Measurements from ENCODE around the gene DLG4.

DLG4 gene

GRCh38 chr17:7173687-7174602 is 45.7 kb downstream of the DLG4 start:
- no peak for TF ChIP-seq EGR1 (IDR thresholded peaks at IDR 0.05)
- TF ChIP-seq CEBPB (IDR thresholded peaks at IDR 0.05): no peak
- no peak for TF ChIP-seq MAX (IDR thresholded peaks at IDR 0.05)
- TF ChIP-seq TCF12 (IDR thresholded peaks at IDR 0.05; ENCODE audit: low read depth): no peak
- no peak for TF ChIP-seq ZBTB7A (IDR thresholded peaks at IDR 0.05; ENCODE audit: low read depth)
- no peak for TF ChIP-seq NFIC (IDR thresholded peaks at IDR 0.05)
- TF ChIP-seq EP300 (IDR thresholded peaks at IDR 0.05; ENCODE audit: borderline replicate concordance): no peak
- no peak for TF ChIP-seq YY1 (IDR thresholded peaks at IDR 0.05; ENCODE audit: low read depth)
- TF ChIP-seq FOXM1 (IDR thresholded peaks at IDR 0.05; ENCODE audit: borderline replicate concordance, low read depth): no peak
- no peak for TF ChIP-seq REST (IDR thresholded peaks at IDR 0.05; ENCODE audit: low read depth)
- no peak for TF ChIP-seq TAF1 (IDR thresholded peaks at IDR 0.05; ENCODE audit: low read depth)
- TF ChIP-seq TEAD4 (IDR thresholded peaks at IDR 0.05): no peak
- no peak for TF ChIP-seq RAD21 (IDR thresholded peaks at IDR 0.05; ENCODE audit: low read depth)
- TF ChIP-seq, protein P1, sequence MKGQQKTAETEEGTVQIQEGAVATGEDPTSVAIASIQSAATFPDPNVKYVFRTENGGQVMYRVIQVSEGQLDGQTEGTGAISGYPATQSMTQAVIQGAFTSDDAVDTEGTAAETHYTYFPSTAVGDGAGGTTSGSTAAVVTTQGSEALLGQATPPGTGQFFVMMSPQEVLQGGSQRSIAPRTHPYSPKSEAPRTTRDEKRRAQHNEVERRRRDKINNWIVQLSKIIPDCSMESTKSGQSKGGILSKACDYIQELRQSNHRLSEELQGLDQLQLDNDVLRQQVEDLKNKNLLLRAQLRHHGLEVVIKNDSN (IDR thresholded peaks at IDR 0.05): no peak
- no peak for TF ChIP-seq CREB1 (IDR thresholded peaks at IDR 0.05; ENCODE audit: low read depth)

- TF ChIP-seq CREB1 (IDR thresholded peaks at IDR 0.05; ENCODE audit: low read depth): no peak
Observed at GRCh38 chr17:7167832-7168231, 51.8 kb downstream of the DLG4 start.

GRCh38 chr17:7166873-7167272 is 52.8 kb downstream of the DLG4 start:
- no peak for TF ChIP-seq REST (IDR thresholded peaks at IDR 0.05; ENCODE audit: low read depth)
- no peak for TF ChIP-seq TCF12 (IDR thresholded peaks at IDR 0.05; ENCODE audit: low read depth)
- no peak for TF ChIP-seq EGR1 (IDR thresholded peaks at IDR 0.05)
- TF ChIP-seq ZBTB7A (IDR thresholded peaks at IDR 0.05; ENCODE audit: low read depth): no peak

- TF ChIP-seq YY1 (IDR thresholded peaks at IDR 0.05; ENCODE audit: low read depth) (no peak), EP300 (IDR thresholded peaks at IDR 0.05; ENCODE audit: borderline replicate concordance) (no peak), FOXM1 (IDR thresholded peaks at IDR 0.05; ENCODE audit: borderline replicate concordance, low read depth) (no peak), ZBTB7A (IDR thresholded peaks at IDR 0.05; ENCODE audit: low read depth) (no peak), TAF1 (IDR thresholded peaks at IDR 0.05; ENCODE audit: low read depth) (no peak), CREB1 (IDR thresholded peaks at IDR 0.05; ENCODE audit: low read depth) (no peak)
- TF ChIP-seq, protein P1 (IDR thresholded peaks at IDR 0.05): no peak
Observed at GRCh38 chr17:7156342-7156940, 63.2 kb downstream of the DLG4 start.

- TF ChIP-seq TEAD4 (IDR thresholded peaks at IDR 0.05): no peak
- no peak for TF ChIP-seq YY1 (IDR thresholded peaks at IDR 0.05; ENCODE audit: low read depth)
- TF ChIP-seq, protein P1 (IDR thresholded peaks at IDR 0.05): no peak
- no peak for TF ChIP-seq EP300 (IDR thresholded peaks at IDR 0.05; ENCODE audit: borderline replicate concordance)
- no peak for TF ChIP-seq MAX (IDR thresholded peaks at IDR 0.05)
- TF ChIP-seq CEBPB (IDR thresholded peaks at IDR 0.05): no peak
- no peak for TF ChIP-seq RAD21 (IDR thresholded peaks at IDR 0.05; ENCODE audit: low read depth)
- TF ChIP-seq NFIC (IDR thresholded peaks at IDR 0.05): no peak
- TF ChIP-seq TCF12 (IDR thresholded peaks at IDR 0.05; ENCODE audit: low read depth): no peak
- TF ChIP-seq REST (IDR thresholded peaks at IDR 0.05; ENCODE audit: low read depth): no peak
- TF ChIP-seq ZBTB7A (IDR thresholded peaks at IDR 0.05; ENCODE audit: low read depth): no peak
- no peak for TF ChIP-seq FOXM1 (IDR thresholded peaks at IDR 0.05; ENCODE audit: borderline replicate concordance, low read depth)
- TF ChIP-seq CREB1 (IDR thresholded peaks at IDR 0.05; ENCODE audit: low read depth): no peak
- no peak for TF ChIP-seq EGR1 (IDR thresholded peaks at IDR 0.05)
- TF ChIP-seq TAF1 (IDR thresholded peaks at IDR 0.05; ENCODE audit: low read depth): no peak
Observed at GRCh38 chr17:7147772-7148171, 71.9 kb downstream of the DLG4 start.

All from Ishikawa (cell line).